Embryonic facial prominence (tissue), 1 donor: ENCODE measurements around the gene TCEA2.
"Not testable (repeated sequence)": the region's sequence is repeated elsewhere in the genome, so short reads cannot be mapped to it uniquely, and the experiment has no call there.

ENCODE experiments used
- DNase-seq: peaks from one replicate; pipeline ENCODE4 v3.0.0-alpha.2; 2016; ENCODE audit errors: extremely low spot score

Gene TCEA2

GRCh38 chr20:64108731-64109681, 46.0 kb downstream of the TCEA2 start:
- no peak for DNase-seq

GRCh38 chr20:64109831-64110391, 46.9 kb downstream of the TCEA2 start:
- DNase-seq, result no peak

GRCh38 chr20:64110411-64111068, 47.5 kb downstream of the TCEA2 start:
- DNase-seq, result no peak

- no peak for DNase-seq
Measured at GRCh38 chr20:64111841-64112641, 49.0 kb downstream of the TCEA2 start.

GRCh38 chr20:64112691-64113443, 49.9 kb downstream of the TCEA2 start:
- no peak for DNase-seq

GRCh38 chr20:64113444-64113775, 50.4 kb downstream of the TCEA2 start:
- DNase-seq, result no peak

GRCh38 chr20:64113796-64114355, 50.9 kb downstream of the TCEA2 start:
- no peak for DNase-seq

GRCh38 chr20:64114356-64114971, 51.5 kb downstream of the TCEA2 start:
- DNase-seq, result no peak

GRCh38 chr20:64115171-64115911, 52.3 kb downstream of the TCEA2 start:
- no peak for DNase-seq

- DNase-seq, result no peak
Measured at GRCh38 chr20:64116016-64116415, 53.0 kb downstream of the TCEA2 start.

- DNase-seq, result no peak
Measured at GRCh38 chr20:64116541-64117431, 53.8 kb downstream of the TCEA2 start.

- DNase-seq, result not testable (repeated sequence)
Measured at GRCh38 chr20:64117432-64117777, 54.4 kb downstream of the TCEA2 start.

GRCh38 chr20:64119301-64119680, 56.3 kb downstream of the TCEA2 start:
- no peak for DNase-seq

- no peak for DNase-seq
Measured at GRCh38 chr20:64119681-64120341, 56.8 kb downstream of the TCEA2 start.

GRCh38 chr20:64121586-64121985, 58.6 kb downstream of the TCEA2 start:
- DNase-seq, result no peak
